IPS-18a (cell line): Measurements from ENCODE around the gene FUT1.
"Not testable (repeated sequence)": the region's sequence is repeated elsewhere in the genome, so short reads cannot be mapped to it uniquely, and the experiment has no call there.

Source experiments
- H3K27ac ChIP-seq: one replicate; pipeline ENCODE4 v1.5.1; 2013; ENCODE audit warnings: low read length
- H3K27me3 ChIP-seq: one replicate; pipeline ENCODE4 v1.6.1; 2013; ENCODE audit warnings: mild to moderate bottlenecking, low read length; ENCODE audit not compliant: control insufficient read depth, insufficient read depth
- H3K36me3 ChIP-seq: one replicate; pipeline ENCODE4 v1.6.1; 2013; ENCODE audit warnings: low read depth, low read length; ENCODE audit not compliant: control insufficient read depth
- H3K4me1 ChIP-seq: one replicate; pipeline ENCODE4 v1.6.1; 2013; ENCODE audit warnings: low read depth, low read length; ENCODE audit not compliant: control insufficient read depth
- H3K4me3 ChIP-seq: one replicate; pipeline ENCODE4 v1.5.1; 2013; ENCODE audit warnings: low read length
- H3K9ac ChIP-seq: one replicate; pipeline ENCODE4 v1.6.1; 2013; ENCODE audit warnings: mild to moderate bottlenecking, low read length, moderate library complexity
- H3K9me3 ChIP-seq: one replicate; pipeline ENCODE4 v1.6.1; 2013; ENCODE audit warnings: low read depth, low read length; ENCODE audit not compliant: control insufficient read depth

FUT1 gene

GRCh38 chr19:48784527-48784926 is 32.1 kb upstream of the FUT1 start:
- no peak overlapping the region for H3K27ac ChIP-seq
- no peaks in the 10 kb centered on the region for H3K9me3 ChIP-seq
- no peak overlapping the region for H3K9ac ChIP-seq
- no peaks in the 10 kb centered on the region for H3K36me3 ChIP-seq
- no peak overlapping the region for H3K4me3 ChIP-seq
- H3K4me1 ChIP-seq = no peaks in the 10 kb centered on the region
- no peaks in the 10 kb centered on the region for H3K27me3 ChIP-seq

GRCh38 chr19:48780631-48781391 is 28.4 kb upstream of the FUT1 start:
- Histone ChIP-seq H3K4me3 (no peak overlapping the region), H3K27me3 (no peaks in the 10 kb centered on the region), H3K9ac (no peak overlapping the region), H3K27ac (no peak overlapping the region), H3K4me1 (no peaks in the 10 kb centered on the region), H3K36me3 (no peaks in the 10 kb centered on the region), H3K9me3 (no peaks in the 10 kb centered on the region)

DNA sequence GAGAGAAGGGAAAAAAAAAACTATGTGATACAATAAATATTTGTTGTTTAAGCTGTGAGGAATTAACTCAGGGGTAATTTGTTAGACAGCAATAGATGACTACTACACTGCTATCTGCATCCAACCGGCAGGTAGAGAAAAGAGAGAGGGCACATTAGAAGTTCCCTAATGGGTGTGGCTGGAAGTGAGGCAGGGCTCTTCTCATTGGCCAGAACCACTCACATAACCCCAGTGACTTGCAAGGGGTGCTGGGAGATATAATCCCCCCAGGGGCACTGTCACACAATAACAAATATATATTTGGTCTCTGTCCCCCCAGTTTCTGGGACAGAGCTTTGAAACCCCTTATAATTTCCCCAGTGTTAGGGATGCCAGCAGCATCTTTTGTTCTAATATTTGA is 27.2 kb upstream of the FUT1 start:
- H3K27me3 ChIP-seq = no peaks in the 10 kb centered on the region
- H3K4me3 ChIP-seq = no peak overlapping the region
- H3K9me3 ChIP-seq = no peaks in the 10 kb centered on the region
- H3K9ac ChIP-seq = no peak overlapping the region
- no peaks in the 10 kb centered on the region for H3K4me1 ChIP-seq
- no peak overlapping the region for H3K27ac ChIP-seq
- no peaks in the 10 kb centered on the region for H3K36me3 ChIP-seq

GRCh38 chr19:48777720-48778119 is 25.3 kb upstream of the FUT1 start:
- Histone ChIP-seq H3K9me3 (no peaks in the 10 kb centered on the region), H3K27ac (no peak overlapping the region), H3K36me3 (no peaks in the 10 kb centered on the region), H3K4me1 (no peaks in the 10 kb centered on the region), H3K27me3 (no peaks in the 10 kb centered on the region), H3K4me3 (no peak overlapping the region), H3K9ac (no peak overlapping the region)

DNA sequence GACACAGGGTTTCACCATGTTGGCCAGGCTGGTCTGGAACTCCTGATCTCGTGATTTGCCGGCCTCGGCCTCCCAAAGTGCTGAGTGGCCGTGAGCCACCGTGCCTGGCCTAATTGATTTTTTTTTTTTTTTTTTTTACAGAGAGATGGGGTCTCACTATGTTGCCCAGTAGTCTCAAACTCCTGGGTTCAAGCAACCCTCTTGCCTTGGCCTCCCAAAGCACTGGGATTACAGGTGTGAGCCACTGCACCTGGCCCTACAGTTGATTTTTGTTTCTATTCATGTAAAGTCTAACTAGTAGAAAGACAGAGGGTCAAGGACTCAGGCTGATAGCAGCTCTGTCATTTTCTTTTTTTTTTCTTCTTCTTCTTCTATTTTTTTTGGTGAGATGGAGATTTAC is 24.7 kb upstream of the FUT1 start:
- no peak overlapping the region for H3K4me3 ChIP-seq
- H3K27me3 ChIP-seq = no peaks in the 10 kb centered on the region
- no peaks in the 10 kb centered on the region for H3K36me3 ChIP-seq
- H3K9me3 ChIP-seq = no peaks in the 10 kb centered on the region
- no peak overlapping the region for H3K9ac ChIP-seq
- H3K4me1 ChIP-seq = no peaks in the 10 kb centered on the region
- no peak overlapping the region for H3K27ac ChIP-seq

DNA sequence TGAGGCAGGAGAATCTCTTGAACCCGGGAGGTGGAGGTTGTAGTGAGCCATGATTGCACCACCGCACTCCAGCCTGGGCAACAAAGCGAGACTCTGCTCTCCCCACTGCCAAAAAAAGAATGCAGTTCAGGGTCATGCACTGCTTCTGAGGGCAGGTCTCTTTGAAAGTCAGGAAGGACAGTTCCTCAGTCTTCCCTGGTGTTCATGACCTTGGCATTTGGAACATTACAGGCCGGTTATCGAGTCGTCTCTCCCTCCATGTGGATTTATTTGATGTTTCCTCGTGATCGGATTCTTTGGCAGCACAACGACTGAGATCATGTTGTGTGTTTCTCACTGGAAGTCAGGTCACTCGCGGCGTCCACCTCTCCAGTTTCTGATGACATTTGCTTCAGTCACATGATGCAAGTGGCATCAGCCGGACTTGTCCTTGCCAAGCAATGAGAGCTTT is 20.1 kb upstream of the FUT1 start:
- Histone ChIP-seq H3K9me3 (no peaks in the 10 kb centered on the region), H3K36me3 (no peaks in the 10 kb centered on the region), H3K4me3 (no peak overlapping the region), H3K9ac (no peak overlapping the region), H3K27ac (no peak overlapping the region), H3K27me3 (no peaks in the 10 kb centered on the region), H3K4me1 (no peaks in the 10 kb centered on the region)

DNA sequence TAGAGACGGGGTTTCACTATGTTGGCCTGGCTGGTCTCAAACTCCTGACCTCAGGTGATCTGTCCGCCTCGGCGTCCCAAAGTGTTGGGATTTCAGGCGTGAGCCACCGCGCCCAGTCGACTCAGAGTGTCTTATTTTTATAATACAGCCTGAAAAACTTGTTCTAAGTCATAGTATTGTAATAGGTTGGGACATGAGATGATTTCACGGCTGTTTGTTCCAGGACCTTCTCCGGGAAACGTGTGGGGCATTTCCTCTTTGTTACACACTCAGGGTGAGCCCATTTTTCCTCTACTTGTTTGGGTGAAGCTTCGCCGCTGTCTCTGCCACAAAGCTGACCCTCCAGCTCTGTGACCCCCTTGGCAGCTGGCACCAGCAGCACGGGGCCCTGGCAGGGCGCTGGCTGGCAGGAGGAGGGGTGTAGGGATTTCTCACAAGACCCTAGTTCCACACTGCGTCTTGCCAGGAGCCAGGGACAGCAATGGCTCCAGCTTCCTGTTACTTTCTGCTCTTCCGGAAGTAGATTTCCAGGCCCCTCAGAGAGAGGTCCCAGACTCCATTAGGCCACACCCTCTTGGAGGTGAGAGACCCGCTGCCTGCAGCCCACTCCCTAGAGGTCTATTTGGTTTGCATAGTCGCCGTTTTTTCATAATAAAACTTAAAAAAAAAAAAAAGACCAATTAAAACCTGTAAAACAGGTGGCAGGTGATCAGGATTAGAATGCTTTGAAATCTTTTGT is 18.5 kb upstream of the FUT1 start:
- no peak overlapping the region for H3K4me3 ChIP-seq
- no peak overlapping the region for H3K9ac ChIP-seq
- H3K27me3 ChIP-seq = no peaks in the 10 kb centered on the region
- H3K36me3 ChIP-seq = no peaks in the 10 kb centered on the region
- no peak overlapping the region for H3K27ac ChIP-seq
- H3K4me1 ChIP-seq = no peaks in the 10 kb centered on the region
- no peaks in the 10 kb centered on the region for H3K9me3 ChIP-seq

DNA sequence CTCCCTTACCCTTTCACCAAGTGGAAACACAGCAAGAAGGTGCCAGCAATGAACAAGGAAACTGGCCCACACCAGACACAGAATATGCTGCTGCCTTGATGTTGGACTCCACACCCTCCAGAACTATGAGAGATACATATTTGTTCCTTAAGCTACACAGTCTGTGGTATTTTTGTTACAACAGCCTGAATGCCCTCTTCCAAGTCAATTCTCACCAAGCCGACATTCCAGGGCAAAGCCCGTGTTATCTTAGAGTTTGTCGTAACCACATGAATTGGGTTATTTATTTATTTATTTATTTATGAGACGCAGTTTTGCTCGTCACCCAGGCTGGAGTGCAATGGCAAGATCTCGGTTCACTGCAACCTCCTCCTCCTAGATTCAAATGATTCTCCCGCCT is 17.8 kb upstream of the FUT1 start:
- H3K4me1 ChIP-seq = no peaks in the 10 kb centered on the region

DNA sequence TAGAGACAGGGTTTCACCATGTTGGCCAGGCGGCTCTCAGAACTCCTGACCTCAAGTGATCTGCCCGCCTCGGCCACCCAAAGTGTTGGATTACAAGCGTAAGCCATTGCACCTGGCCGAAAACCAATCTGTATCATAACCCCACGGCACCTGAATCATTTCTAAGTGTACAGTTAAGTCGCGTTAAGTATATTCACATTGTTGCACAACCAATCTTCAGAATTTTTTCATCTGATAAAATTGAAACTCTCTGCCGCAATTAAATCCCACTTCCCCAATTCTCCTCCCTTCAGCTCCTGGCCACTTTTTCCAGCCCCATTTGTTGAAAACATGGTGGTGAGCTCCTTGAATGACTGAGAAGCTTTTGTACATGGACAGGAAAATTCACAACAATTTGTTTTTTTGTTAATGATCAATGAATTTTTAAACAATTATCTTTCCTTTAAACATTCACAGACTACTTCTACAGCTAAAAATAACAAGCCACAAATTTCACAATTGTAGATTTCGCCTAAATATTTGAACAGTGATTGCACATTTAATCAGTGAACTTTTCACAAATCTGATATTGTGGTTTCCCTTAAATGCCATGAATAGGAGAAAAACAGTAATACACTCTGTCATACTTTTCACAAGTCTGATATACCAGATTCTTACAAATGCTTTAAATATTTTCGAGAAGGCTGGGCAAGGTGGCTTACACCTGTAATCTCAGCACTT is 16.7 kb upstream of the FUT1 start:
- Histone ChIP-seq H3K9ac (no peak overlapping the region), H3K9me3 (no peaks in the 10 kb centered on the region), H3K27ac (no peak overlapping the region), H3K4me1 (no peaks in the 10 kb centered on the region), H3K36me3 (no peaks in the 10 kb centered on the region), H3K27me3 (no peaks in the 10 kb centered on the region), H3K4me3 (no peak overlapping the region)

More for the DNA sequence above, 17.8 kb upstream of the FUT1 start:
- Histone ChIP-seq H3K36me3 (no peaks in the 10 kb centered on the region), H3K9ac (no peak overlapping the region), H3K4me3 (no peak overlapping the region), H3K27ac (no peak overlapping the region), H3K27me3 (no peaks in the 10 kb centered on the region), H3K9me3 (no peaks in the 10 kb centered on the region)

DNA sequence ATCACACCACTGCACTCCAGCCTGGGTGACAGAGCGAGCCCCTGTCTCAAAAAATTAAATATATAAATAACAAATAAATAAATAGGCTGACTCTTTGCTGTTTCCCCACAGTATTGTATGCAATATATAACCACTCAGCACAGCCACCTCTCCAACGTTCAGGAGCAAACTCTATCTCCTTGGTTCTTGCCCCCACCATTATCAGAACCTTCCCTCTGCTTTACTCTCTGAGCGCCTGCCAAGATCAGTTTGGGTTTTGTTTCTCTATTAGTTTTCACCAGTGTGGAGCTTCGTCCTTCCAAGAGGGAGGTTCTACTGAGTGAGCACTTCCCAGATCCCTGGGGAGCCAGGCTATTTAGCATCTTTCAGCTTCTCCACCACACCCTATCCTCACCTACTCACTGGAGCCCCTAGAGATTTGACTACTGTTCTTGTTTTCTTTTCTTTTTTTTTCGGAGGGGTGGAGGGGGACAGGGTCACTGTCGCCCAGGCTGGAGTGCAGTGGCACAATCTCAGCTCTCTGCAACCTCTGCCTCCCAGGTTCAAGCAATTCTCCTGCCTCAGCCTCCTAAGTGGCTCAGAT is 15.8 kb upstream of the FUT1 start:
- not testable (repeated sequence) for H3K9ac ChIP-seq, H3K9me3 ChIP-seq, H3K36me3 ChIP-seq, H3K4me3 ChIP-seq, H3K4me1 ChIP-seq, H3K27ac ChIP-seq, H3K27me3 ChIP-seq

DNA sequence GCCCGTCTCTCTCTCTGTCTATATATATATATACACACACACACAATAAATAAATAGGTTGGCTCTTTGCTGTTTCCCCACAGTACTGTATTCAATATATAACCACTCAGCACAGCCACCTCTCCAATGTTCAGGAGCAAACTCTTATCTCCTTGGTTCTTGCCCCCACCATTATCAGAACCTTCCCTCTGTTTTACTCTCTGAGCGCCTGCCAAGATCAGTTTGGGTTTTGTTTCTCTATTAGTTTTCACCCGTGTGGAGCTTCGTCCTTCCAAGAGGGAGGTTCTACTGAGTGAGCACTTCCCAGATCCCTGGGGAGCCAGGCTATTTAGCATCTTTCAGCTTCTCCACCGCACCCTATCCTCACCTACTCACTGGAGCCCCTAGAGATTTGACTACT is 13.4 kb upstream of the FUT1 start:
- H3K36me3 ChIP-seq, H3K27ac ChIP-seq, H3K9me3 ChIP-seq, H3K9ac ChIP-seq, H3K27me3 ChIP-seq, H3K4me1 ChIP-seq, H3K4me3 ChIP-seq: not testable (repeated sequence)
